Astrocyte (in vitro differentiated cells and primary cell): ENCODE results near the gene SOX9. TPM values are rescaled to one million over a fixed set of nuclear protein-coding genes. Genes with fewer than 3 reads are reported as not detected.

Source experiments
- DNase-seq: peaks from one replicate; pipeline ENCODE4 v3.0.0-alpha.2; 2010; ENCODE audit warnings: low read depth
- FAIRE-seq: peaks from 2 replicates; lab custom pipeline; 2011; peaks lifted over from hg19 to GRCh38; lab: Jason Lieb, UNC
- H2AFZ ChIP-seq: 2 replicates; pipeline ENCODE4 v1.6.0; 2012; ENCODE audit warnings: low read depth, low read length, inconsistent platforms
- H3K27ac ChIP-seq: 2 replicates; pipeline ENCODE4 v1.5.1; 2011; ENCODE audit warnings: low read depth, low read length, inconsistent platforms
- H3K27me3 ChIP-seq: 2 replicates; pipeline ENCODE4 v1.6.0; 2011; ENCODE audit warnings: low read length, inconsistent platforms; ENCODE audit not compliant: insufficient read depth
- H3K36me3 ChIP-seq: 2 replicates; pipeline ENCODE4 v1.5.1; 2011; ENCODE audit warnings: low read length, inconsistent platforms; ENCODE audit not compliant: insufficient read depth
- H3K4me1 ChIP-seq: 2 replicates; pipeline ENCODE4 v1.5.1; 2011; ENCODE audit warnings: low read length, inconsistent platforms; ENCODE audit not compliant: insufficient read depth
- H3K4me2 ChIP-seq: 2 replicates; pipeline ENCODE4 v1.6.0; 2012; ENCODE audit warnings: low read length, inconsistent platforms
- H3K4me3 ChIP-seq: 2 replicates; pipeline ENCODE4 v1.5.1; 2011; ENCODE audit warnings: low read depth, mild to moderate bottlenecking, low read length, inconsistent platforms; ENCODE audit not compliant: insufficient read depth
- H3K79me2 ChIP-seq: 2 replicates; pipeline ENCODE4 v1.6.0; 2012; ENCODE audit warnings: mild to moderate bottlenecking, low read length, inconsistent platforms; ENCODE audit not compliant: insufficient read depth
- H3K9ac ChIP-seq: 2 replicates; pipeline ENCODE4 v1.6.0; 2012; ENCODE audit warnings: mild to moderate bottlenecking, low read length, inconsistent platforms
- H3K9me3 ChIP-seq: 2 replicates; pipeline ENCODE4 v1.5.1; 2012; ENCODE audit warnings: low read depth, mild to moderate bottlenecking, low read length, inconsistent platforms; ENCODE audit not compliant: insufficient read depth
- H4K20me1 ChIP-seq: 2 replicates; pipeline ENCODE4 v1.6.0; 2012; ENCODE audit warnings: low read length, inconsistent platforms; ENCODE audit not compliant: insufficient read depth
- H3K27ac Mint-ChIP-seq: one replicate; pipeline ENCODE4 v1.8.0; 2021; ENCODE audit warnings: mild to moderate bottlenecking, mixed read lengths; ENCODE audit not compliant: unreplicated experiment
- H3K27me3 Mint-ChIP-seq: one replicate; pipeline ENCODE4 v1.8.0; 2021; ENCODE audit warnings: low read depth, mixed read lengths; ENCODE audit not compliant: unreplicated experiment
- H3K36me3 Mint-ChIP-seq: one replicate; pipeline ENCODE4 v1.8.0; 2021; ENCODE audit warnings: low read depth, mixed read lengths; ENCODE audit not compliant: unreplicated experiment
- H3K4me1 Mint-ChIP-seq: one replicate; pipeline ENCODE4 v1.8.0; 2021; ENCODE audit warnings: low read depth, mixed read lengths; ENCODE audit not compliant: unreplicated experiment
- H3K4me3 Mint-ChIP-seq: one replicate; pipeline ENCODE4 v1.8.0; 2021; ENCODE audit warnings: mild to moderate bottlenecking, moderate library complexity, mixed read lengths; ENCODE audit not compliant: unreplicated experiment
- H3K9me3 Mint-ChIP-seq: one replicate; pipeline ENCODE4 v1.8.0; 2021; ENCODE audit warnings: mild to moderate bottlenecking, mixed read lengths; ENCODE audit not compliant: unreplicated experiment
- CTCF ChIP-seq: IDR thresholded peaks from 2 replicates; pipeline ENCODE4 v1.5.1; 2011; ENCODE audit warnings: low read depth, mild to moderate bottlenecking, inconsistent platforms, low read length, moderate library complexity; ENCODE audit not compliant: insufficient read depth
- EZH2 ChIP-seq: IDR thresholded peaks from 2 replicates; pipeline ENCODE4 v1.6.1; 2012; ENCODE audit warnings: mild to moderate bottlenecking, low read length, inconsistent platforms; ENCODE audit not compliant: insufficient read depth
- total RNA-seq: library from RNA; stranded (reverse); gene quantifications from 2 replicates; pipeline ENCODE4 v1.2.1, GENCODE V29; 2021

SOX9 gene
- total RNA-seq, 1 donor from 2014 or later, result 37.7 TPM

- peaks cover 34% of the 10 kb centered on the region for H4K20me1 ChIP-seq
- Mint-ChIP-seq H3K36me3 (peaks cover 11% of the 10 kb centered on the region), H3K27ac (peak overlapping the region; percentile 91), H3K9me3 (peaks cover 3% of the 10 kb centered on the region), H3K27me3 (peaks cover 20% of the 10 kb centered on the region), H3K4me1 (peaks cover 27% of the 10 kb centered on the region), H3K4me3 (peak overlapping the region; percentile 100)
- FAIRE-seq (no peak), DNase-seq (peak; percentile 64)
- H3K27ac ChIP-seq, result peak overlapping the region; percentile 88
- H3K4me2 ChIP-seq, result peak overlapping the region; percentile 99
- H3K9ac ChIP-seq, result peak overlapping the region; percentile 96
- no peaks in the 10 kb centered on the region for H3K9me3 ChIP-seq
- H3K4me3 ChIP-seq, result peak overlapping the region; percentile 94
- H3K36me3 ChIP-seq, result peaks cover 6% of the 10 kb centered on the region
- no peak for TF ChIP-seq EZH2
- TF ChIP-seq CTCF, result no peak
- peaks cover 63% of the 10 kb centered on the region for H3K4me1 ChIP-seq
- peaks cover 19% of the 10 kb centered on the region for H3K27me3 ChIP-seq
- peaks cover 48% of the 10 kb centered on the region for H3K79me2 ChIP-seq
- peak overlapping the region; percentile 72 for H2AFZ ChIP-seq
These were observed 567 bp downstream of the SOX9 start for GRCh38 chr17:72121164-72122009.

GRCh38 chr17:72122010-72122764, 1.4 kb downstream of the SOX9 start:
- peaks cover 3% of the 10 kb centered on the region for H3K9me3 Mint-ChIP-seq
- Histone ChIP-seq H3K9me3 (no peaks in the 10 kb centered on the region), H3K9ac (peak overlapping the region; percentile 96), H3K4me2 (peak overlapping the region; percentile 99), H3K27me3 (peaks cover 12% of the 10 kb centered on the region), H3K79me2 (peaks cover 48% of the 10 kb centered on the region), H4K20me1 (peaks cover 34% of the 10 kb centered on the region), H2AFZ (peak overlapping the region; percentile 72), H3K27ac (peak overlapping the region; percentile 88), H3K4me3 (peak overlapping the region; percentile 94), H3K4me1 (peaks cover 66% of the 10 kb centered on the region), H3K36me3 (peaks cover 6% of the 10 kb centered on the region)
- H3K4me3 Mint-ChIP-seq, result peak overlapping the region; percentile 100
- peaks cover 11% of the 10 kb centered on the region for H3K36me3 Mint-ChIP-seq
- H3K27me3 Mint-ChIP-seq, result peaks cover 12% of the 10 kb centered on the region
- no peak for TF ChIP-seq EZH2
- TF ChIP-seq CTCF, result no peak
- peak overlapping the region; percentile 91 for H3K27ac Mint-ChIP-seq
- DNase-seq, result peak; percentile 54
- peaks cover 32% of the 10 kb centered on the region for H3K4me1 Mint-ChIP-seq
- FAIRE-seq, result no peak
